HG02938 (cell line): ENCODE measurements around the gene SPA17.

Source experiments
- ATAC-seq: cut with Tn5 transposase; IDR thresholded peaks from one replicate; pipeline ENCODE4 v1.9.1; 2021; ENCODE audit warnings: mild to moderate bottlenecking, moderate library complexity; ENCODE audit not compliant: unreplicated experiment

The SPA17 gene

DNA sequence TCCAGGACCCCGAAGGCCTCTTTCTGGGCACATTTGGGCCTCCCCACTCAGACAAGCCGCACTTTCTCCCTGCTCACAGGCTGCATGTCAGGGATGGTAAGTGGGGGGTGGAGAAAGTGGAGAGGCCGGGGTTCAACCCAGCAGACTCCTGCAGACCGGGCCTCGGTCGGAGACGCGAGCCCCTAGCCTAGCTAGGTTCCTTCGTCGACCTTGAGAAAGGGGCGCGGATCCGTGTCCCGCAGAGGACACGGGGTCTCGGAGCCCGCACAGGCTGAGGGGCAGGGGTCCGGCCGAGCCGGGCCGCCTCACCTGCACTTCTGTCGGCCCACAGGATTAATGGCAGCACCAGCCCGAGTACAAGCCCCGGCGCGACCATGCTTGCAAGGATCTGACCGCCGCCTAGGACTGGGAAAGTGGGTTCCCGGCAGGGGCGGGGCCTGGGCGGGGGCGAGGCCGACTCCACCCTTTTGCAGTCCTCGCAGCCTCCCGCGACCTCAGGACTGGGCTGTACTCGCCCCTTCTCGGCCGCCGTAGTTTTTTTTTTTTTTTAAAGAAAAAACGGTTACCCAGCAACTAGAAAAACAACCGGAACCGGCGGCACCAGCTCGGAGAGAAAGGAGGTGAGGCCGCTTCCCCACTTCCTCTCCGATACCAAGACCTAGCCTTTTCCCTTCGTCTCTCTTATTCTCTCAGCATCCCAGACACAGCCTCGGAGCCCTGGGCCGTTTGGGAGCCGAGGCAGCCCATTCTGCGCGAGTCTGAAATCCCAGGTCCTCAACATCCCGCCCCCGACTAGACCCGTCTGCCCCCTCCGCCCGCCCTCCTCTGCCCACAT, at the start of gene SPA17, which contains the start of gene SIAE:
Gene SPA17, plus strand, starts transcription at position 572 of the 835 bp plus-strand sequence. CDS start 1,361 bp downstream, outside the sequence.
Gene SIAE, minus strand, starts transcription at position 407 of the 835 bp plus-strand sequence. Its CDS starts 31 bp downstream, at position 376.
- ATAC-seq, result peak; percentile 75

DNA sequence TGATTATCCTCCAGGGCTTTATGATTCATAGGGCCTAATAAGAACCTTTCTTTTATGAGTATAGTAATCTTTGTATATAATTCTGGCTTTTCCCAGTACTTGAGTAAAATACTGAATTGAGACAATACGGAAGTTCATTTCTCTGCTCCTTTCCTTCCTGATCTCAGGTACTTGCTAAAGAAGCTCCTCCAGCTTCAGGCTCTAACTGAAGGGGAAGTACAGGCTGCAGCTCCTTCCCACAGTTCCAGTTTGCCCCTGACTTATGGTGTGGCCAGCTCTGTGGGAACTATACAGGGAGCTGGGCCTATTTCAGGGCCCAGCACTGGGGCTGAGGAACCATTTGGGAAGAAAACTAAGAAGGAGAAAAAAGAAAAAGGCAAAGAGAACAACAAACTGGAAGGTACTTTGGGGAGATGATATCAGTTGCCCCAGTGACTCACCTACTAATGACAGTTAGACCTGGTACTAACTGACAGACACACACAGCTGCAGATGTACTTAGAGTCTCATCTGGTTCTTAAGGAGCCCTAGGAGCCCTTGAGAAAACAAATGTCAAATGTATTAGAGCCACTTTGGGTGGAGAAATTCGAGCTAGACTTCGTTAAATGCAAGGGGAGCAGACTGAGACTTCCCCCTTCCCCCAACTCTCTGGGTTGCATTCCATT, 48.1 kb upstream of the SPA17 start:
- no peak for ATAC-seq

- no peak for ATAC-seq
Measured at GRCh38 chr11:124627546-124627945, 46.2 kb upstream of the SPA17 start.

DNA sequence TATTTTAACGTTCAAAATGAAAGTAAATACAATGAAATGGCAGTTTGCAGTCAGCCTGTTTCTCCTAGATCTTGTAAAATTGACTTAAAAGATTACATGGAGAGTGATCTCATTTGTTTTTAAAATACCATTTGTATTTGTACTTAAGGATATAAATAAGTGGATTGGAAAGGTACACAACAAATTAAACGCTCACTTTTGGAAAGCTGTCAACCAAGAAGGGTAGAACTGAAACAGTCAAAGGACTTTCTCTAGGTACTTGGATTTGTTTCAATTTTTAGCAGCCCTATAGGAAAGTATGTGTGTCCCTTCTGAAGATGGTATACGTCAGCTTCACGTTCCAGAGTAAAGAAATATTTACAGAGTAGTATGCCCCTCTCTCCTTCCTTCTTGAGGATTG, 43.7 kb upstream of the SPA17 start:
- ATAC-seq, result no peak

- no peak for ATAC-seq
Measured at GRCh38 chr11:124633355-124633754, 40.3 kb upstream of the SPA17 start.

DNA sequence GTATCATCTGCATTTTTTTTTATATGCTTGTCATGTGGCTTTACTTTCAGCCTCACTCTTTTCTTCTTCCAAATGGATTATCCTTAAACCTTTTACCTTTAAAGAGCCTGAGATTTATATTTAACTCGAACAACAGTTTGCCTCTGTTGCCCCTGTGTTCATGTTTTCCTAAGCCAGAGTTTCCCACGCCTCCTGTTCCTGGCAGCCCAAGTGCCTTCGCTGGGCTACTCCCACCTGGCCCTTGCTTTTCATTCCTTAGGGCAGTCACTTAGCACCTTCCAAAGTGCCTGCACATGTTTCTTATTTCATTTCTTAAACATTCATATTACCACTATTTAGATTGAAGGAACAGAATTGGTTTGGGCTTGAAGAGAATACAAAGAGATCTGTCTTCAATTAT, 37.8 kb upstream of the SPA17 start:
- ATAC-seq, result no peak

DNA sequence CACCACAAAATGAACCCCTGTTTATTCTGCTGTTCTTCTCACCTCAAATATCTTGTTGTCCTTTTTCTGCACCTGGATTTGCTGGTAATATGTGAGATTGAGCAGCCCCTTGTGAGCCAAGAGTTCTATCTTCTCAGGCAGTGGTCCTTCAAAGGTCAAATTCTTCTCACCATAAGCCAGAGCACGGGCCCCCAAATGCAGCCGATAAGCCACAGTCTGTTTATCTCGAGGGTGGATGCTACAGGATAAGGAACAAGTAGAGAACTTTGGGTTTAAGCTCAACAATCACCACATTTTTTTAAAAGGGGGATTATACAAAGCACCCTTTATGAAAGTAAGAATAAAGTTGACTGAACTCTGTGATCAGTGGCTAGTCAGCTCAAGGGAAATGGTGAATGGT, 35.2 kb upstream of the SPA17 start:
- no peak for ATAC-seq

GRCh38 chr11:124639186-124639585, 34.5 kb upstream of the SPA17 start:
- no peak for ATAC-seq

- no peak for ATAC-seq
Measured at GRCh38 chr11:124640666-124641065, 33.0 kb upstream of the SPA17 start.

GRCh38 chr11:124642628-124643027, 31.1 kb upstream of the SPA17 start:
- ATAC-seq, result no peak

DNA sequence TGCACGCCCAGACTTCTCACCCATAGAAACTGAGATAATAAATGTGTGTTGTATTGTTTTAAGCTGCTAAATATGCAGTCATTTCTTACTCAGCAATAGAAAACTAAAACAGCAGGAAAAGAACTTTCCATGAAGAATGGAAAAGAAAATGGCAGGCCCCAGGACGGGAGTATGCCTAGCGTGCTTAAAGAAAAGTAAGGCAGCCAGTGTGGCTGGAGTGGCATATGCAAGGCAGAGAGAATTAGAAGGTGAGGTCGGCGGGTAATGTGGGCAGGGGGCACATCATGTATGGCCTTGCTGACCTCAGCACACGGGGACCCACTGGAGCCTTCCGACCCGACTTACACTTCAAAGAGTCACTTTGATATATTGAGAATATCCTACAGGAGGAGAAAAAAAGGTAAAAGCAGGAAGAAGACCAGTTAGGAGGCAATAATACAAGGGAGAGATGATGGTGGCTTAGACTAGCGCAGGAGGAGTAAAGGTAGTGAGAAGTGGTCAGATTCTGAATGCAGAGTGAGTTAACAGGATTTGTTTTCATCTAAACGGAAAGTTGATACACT, 30.6 kb upstream of the SPA17 start:
- no peak for ATAC-seq

DNA sequence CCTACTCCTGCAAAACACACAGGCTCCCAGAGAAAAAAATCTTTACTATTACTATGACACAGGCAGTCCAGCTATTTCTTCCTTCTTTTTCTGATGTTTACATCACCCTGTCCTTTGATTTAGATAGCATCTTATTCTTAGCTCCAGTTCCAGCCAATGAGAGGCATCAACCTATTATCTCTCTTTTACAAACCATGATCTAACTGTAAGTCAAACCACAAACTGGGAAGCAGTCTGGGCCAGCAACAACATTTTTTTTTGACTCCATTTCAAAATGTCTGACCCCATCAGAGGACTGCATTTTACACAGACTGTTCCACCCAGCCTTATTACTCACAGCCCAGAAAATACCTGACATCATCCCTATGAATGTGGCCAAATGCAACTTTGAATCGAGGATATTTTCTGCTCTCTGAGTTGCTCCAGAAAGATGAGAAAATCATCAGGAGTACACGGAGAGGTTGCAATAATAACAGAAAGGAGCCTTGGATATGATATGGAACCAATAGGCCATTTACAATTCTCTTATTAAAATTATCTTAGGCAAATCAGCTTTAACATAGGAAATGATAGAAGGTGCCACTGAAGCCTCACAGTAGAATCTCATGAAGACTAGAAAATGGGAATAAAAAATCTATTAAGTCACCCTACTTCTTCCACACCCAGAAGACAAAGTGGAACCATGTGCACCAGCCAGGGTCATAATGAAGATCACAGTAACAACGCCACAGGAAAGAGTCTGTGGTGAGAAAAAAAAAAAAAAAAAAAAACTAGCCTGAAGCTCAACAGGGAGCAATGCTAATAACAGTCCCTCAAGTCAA, 29.9 kb upstream of the SPA17 start:
- no peak for ATAC-seq

DNA sequence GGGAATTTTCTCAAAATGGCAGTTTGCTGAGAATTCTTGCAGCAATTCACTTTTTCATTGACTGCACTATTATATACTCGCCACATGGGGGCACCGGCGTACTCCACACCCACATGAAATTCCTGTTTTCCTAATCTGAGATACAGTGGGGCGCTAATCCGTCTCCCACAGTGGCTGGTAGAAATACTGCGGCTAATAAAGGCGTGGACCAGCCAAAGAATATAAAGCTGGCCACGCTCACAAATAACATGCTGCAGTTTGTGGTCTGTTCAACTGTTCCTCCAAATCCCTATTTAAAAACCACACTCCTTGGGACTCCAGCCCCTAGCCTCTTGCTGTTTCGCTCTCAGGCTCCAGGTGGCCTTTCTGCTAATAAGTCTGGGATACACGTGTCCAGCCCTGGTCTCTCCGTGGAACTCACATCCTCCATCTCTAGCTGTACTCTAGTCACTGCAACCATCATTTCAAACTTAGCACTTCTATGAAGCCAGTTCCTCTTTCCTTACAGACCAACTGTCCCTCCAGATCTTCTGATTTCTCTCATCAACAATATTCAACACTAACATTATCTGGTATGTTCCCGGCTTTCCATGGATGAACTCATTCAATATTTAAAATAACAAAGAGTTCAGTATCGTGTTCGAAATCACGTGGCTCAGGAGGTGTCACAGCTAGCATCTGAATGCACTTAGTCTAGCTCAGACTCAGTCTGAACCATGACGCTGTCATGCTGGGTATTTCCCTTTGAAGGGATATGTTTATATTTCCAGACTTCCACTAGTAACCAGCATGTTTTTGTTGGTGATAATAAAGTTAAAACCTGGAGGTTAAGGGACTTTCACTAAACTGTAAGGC, 29.1 kb upstream of the SPA17 start:
- peak; percentile 61 for ATAC-seq

GRCh38 chr11:124646148-124646547, 27.6 kb upstream of the SPA17 start:
- ATAC-seq, result no peak

GRCh38 chr11:124648610-124649009, 25.1 kb upstream of the SPA17 start:
- no peak for ATAC-seq

- no peak for ATAC-seq
Measured at GRCh38 chr11:124656774-124657630, 16.7 kb upstream of the SPA17 start.

DNA sequence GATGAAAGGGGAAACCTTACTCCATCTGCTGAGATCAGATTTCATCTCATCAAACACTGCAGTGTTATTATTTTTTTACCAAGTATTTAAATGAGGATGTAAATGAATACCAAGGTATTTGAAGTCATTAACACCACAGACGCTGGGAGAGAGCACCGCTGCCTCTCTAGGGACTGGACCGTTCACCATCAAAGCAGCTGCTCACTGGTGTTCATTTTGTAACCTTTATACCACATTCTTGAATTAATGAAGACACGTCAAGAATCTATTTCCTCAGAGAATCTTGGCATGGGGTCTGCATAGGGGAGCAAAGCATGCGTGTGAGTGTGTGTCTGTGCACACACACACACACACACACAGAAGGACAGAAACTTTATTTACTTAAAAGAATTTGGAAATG, 15.8 kb upstream of the SPA17 start:
- ATAC-seq, result no peak

- no peak for ATAC-seq
Measured at GRCh38 chr11:124658501-124658900, 15.2 kb upstream of the SPA17 start.

- no peak for ATAC-seq
Measured at GRCh38 chr11:124658986-124659385, 14.7 kb upstream of the SPA17 start.
